ENCODE measurements around the gene AOPEP.

- TF ChIP-seq CTCF (conservative IDR thresholded peaks at IDR 0.05 in 1 of 2, IDR thresholded peaks at IDR 0.05 in 1 of 2; ENCODE audit: low read depth in 1 of 2, low read length in 2 of 2) (no peak), EZH2 (IDR thresholded peaks at IDR 0.05; ENCODE audit: low read length, missing control alignments) (no peak)
Measured at GRCh38 chr9:95120781-95121370, 394.4 kb downstream of the AOPEP start.
